HepG2 (cell line): ENCODE measurements around the gene TMEM141. TPM values are rescaled to one million over a fixed set of nuclear protein-coding genes. Genes with fewer than 3 reads are reported as not detected.
A peak's percentile ranks its signal among the peaks of the same experiment; 100 is the strongest.
"Not testable (repeated sequence)": the region's sequence is repeated elsewhere in the genome, so short reads cannot be mapped to it uniquely, and the experiment has no call there.

Experiments
- CREM ChIP-seq, 2 experiments: sonication (generic) in 1 of 2; formaldehyde crosslinking in 1 of 2; IDR thresholded peaks; 2 replicates each; pipeline versions ENCODE4 v1.4.0 to v1.6.1; 2016 to 2020; ENCODE audit warnings: antibody characterized with exemption in 1 of 2, mild to moderate bottlenecking in 1 of 2, missing genetic modification reagents in 1 of 2
- FOXA1 ChIP-seq, 2 experiments: fragments of 450-650 bp in 1 of 2; sonication (generic) in 1 of 2; formaldehyde crosslinking in 1 of 2; IDR thresholded peaks; 2 replicates each; pipeline versions ENCODE4 v1.4.0 to v1.6.1; 2016 to 2020; ENCODE audit warnings: missing genetic modification reagents in 1 of 2
- GMEB1 ChIP-seq: sonication (generic); formaldehyde crosslinking; IDR thresholded peaks from 2 replicates; pipeline ENCODE4 v1.5.1; 2020; ENCODE audit warnings: missing genetic modification reagents, mild to moderate bottlenecking, borderline replicate concordance
- HNF1A ChIP-seq, 2 experiments: sonication (generic) in 1 of 2; formaldehyde crosslinking in 1 of 2; IDR thresholded peaks; 2 replicates each; pipeline versions ENCODE4 v1.4.0 to v1.6.1; 2016 to 2020; ENCODE audit warnings: borderline replicate concordance in 1 of 2, low read depth in 1 of 2, mild to moderate bottlenecking in 1 of 2, missing genetic modification reagents in 1 of 2
- POLR2AphosphoS5 ChIP-seq: IDR thresholded peaks from 2 replicates; pipeline ENCODE4 v1.6.1; 2012; ENCODE audit warnings: low read depth, low read length
- TAF1 ChIP-seq: sonication (generic); formaldehyde crosslinking; IDR thresholded peaks from 2 replicates; pipeline ENCODE4 v1.4.0; 2020; ENCODE audit warnings: missing genetic modification reagents
- ZNF142 ChIP-seq: sonication (generic); formaldehyde crosslinking; IDR thresholded peaks from 2 replicates; pipeline ENCODE4 v1.4.0; 2020; ENCODE audit warnings: missing genetic modification reagents
- ZNF572 ChIP-seq: sonication (generic); formaldehyde crosslinking; IDR thresholded peaks from 2 replicates; pipeline ENCODE4 v1.5.1; 2020; ENCODE audit warnings: mild to moderate bottlenecking, missing genetic modification reagents
- ZNF746 ChIP-seq: sonication (generic); formaldehyde crosslinking; IDR thresholded peaks from 2 replicates; pipeline ENCODE4 v1.8.0; 2022; ENCODE audit warnings: mild to moderate bottlenecking, missing genetic modification reagents
- ZNF800 ChIP-seq: sonication (generic); formaldehyde crosslinking; IDR thresholded peaks from 2 replicates; pipeline ENCODE4 v1.4.0; 2020; ENCODE audit warnings: missing genetic modification reagents
- polyA plus RNA-seq, 8 experiments: library from polyadenylated mRNA; depleted of rRNA in 3 of 8; stranded (reverse) in 7 of 8; unstranded in 1 of 8; fragments of >200 nt; fragmentation: Illumina TruSeq in 4 of 8; extraction: Trizol in 4 of 8; gene quantifications; 2 replicates each; pipeline versions ENCODE4 v1.2.1 to v1.2.3, GENCODE V29; 2011 to 2016; ENCODE audit warnings: low read depth in 4 of 8, missing spikeins in 1 of 8, mixed read lengths in 1 of 8; ENCODE audit not compliant: insufficient read depth in 1 of 8
- total RNA-seq, 5 experiments: library from RNA; depleted of rRNA; stranded (reverse); fragments of >200 nt; fragmentation: Illumina TruSeq; extraction: Trizol; gene quantifications; 2 replicates each; pipeline ENCODE4 v1.2.3, GENCODE V29; 2016; ENCODE audit warnings: low read depth in 1 of 5

The TMEM141 gene
- total and polyA plus RNA-seq, 2 of the 13 experiments (the other 11 are each of a cell fraction or from before 2014, with no cell fraction given) = 81.0 to 202 TPM

GRCh38 chr9:136788644-136789522 is 2.3 kb upstream of the TMEM141 start (continued):
- TF ChIP-seq ZNF142 (CRISPR knock-in tag) = peak; percentile 70; the same call in 1 of the 2 replicates
- TF ChIP-seq CREM (IDR thresholded peaks at IDR 0.05) = peak; percentile 71; the same call in 1 of the 2 replicates
- TF ChIP-seq CREM (CRISPR knock-in tag; IDR thresholded peaks at IDR 0.05); FOXA1 (IDR thresholded peaks at IDR 0.05): not testable (repeated sequence)
- peak; percentile 21; the same call in 1 of the 2 replicates for TF ChIP-seq ZNF800 (CRISPR knock-in tag)
- TF ChIP-seq POLR2AphosphoS5 = peak; percentile 71
- TF ChIP-seq TAF1 (CRISPR knock-in tag) = peak; percentile 41; the same call in 1 of the 2 replicates
- peak; percentile 57; the same call in 1 of the 2 replicates for TF ChIP-seq ZNF746
- peak; percentile 82 for TF ChIP-seq HNF1A (IDR thresholded peaks at IDR 0.05; ENCODE audit: low read depth)
- peak; percentile 97 for TF ChIP-seq HNF1A (CRISPR knock-in tag; IDR thresholded peaks at IDR 0.05; ENCODE audit: borderline replicate concordance)
- peak; percentile 32; the same call in 1 of the 2 replicates for TF ChIP-seq GMEB1 (CRISPR knock-in tag)
- 0 out of 2 replicates have a peak, but pooled peaks have one; percentile 30 for TF ChIP-seq ZNF572
- TF ChIP-seq FOXA1 (CRISPR knock-in tag; IDR thresholded peaks at IDR 0.05) = peak; percentile 41; the same call in 1 of the 2 replicates
